HepG2 (cell line): ENCODE data around the gene AFTPH. TPM values are rescaled to one million over a fixed set of nuclear protein-coding genes. Genes with fewer than 3 reads are reported as not detected.

Source experiments
- ELF3 ChIP-seq: IDR thresholded peaks from 2 replicates; pipeline ENCODE4 v1.6.1; 2016; ENCODE audit warnings: missing genetic modification reagents, missing compliant biosample characterization
- FLYWCH1 ChIP-seq: sonication (generic); formaldehyde crosslinking; IDR thresholded peaks from 2 replicates; pipeline ENCODE4 v1.8.1; 2023; ENCODE audit warnings: mild to moderate bottlenecking, missing genetic modification reagents
- GABPA ChIP-seq, 2 experiments: IDR thresholded peaks; 2 replicates each; pipeline ENCODE4 v1.6.1; 2011 to 2016; ENCODE audit warnings: low read depth in 2 of 2, low read length in 1 of 2, missing biosample characterization in 1 of 2, missing genetic modification characterization in 1 of 2
- IKZF1 ChIP-seq: fragments of 450-650 bp; IDR thresholded peaks from 2 replicates; pipeline ENCODE4 v1.7.1; 2016
- MBNL3 ChIP-seq: fragments of 250-450 bp; sonication (Bioruptor Pico); conservative IDR thresholded peaks from 2 replicates; pipeline ENCODE4 v1.8.0; 2022; ENCODE audit warnings: mild to moderate bottlenecking, inconsistent platforms
- PHF21A ChIP-seq: sonication (generic); formaldehyde crosslinking; IDR thresholded peaks from 2 replicates; pipeline ENCODE4 v1.5.0; 2020; ENCODE audit warnings: mild to moderate bottlenecking, missing genetic modification reagents
- REPIN1 ChIP-seq: sonication (generic); formaldehyde crosslinking; IDR thresholded peaks from 2 replicates; pipeline ENCODE4 v1.8.0; 2022; ENCODE audit warnings: missing genetic modification reagents, low read depth, mild to moderate bottlenecking, borderline replicate concordance
- SP2 ChIP-seq: sonication (generic); formaldehyde crosslinking; IDR thresholded peaks from 2 replicates; pipeline ENCODE4 v1.5.1; 2020; ENCODE audit warnings: mild to moderate bottlenecking, missing genetic modification reagents
- TSC22D2 ChIP-seq: sonication (generic); formaldehyde crosslinking; IDR thresholded peaks from 2 replicates; pipeline ENCODE4 v1.5.1; 2020; ENCODE audit warnings: missing genetic modification reagents, mild to moderate bottlenecking, borderline replicate concordance
- YEATS4 ChIP-seq: sonication (generic); formaldehyde crosslinking; IDR thresholded peaks from 2 replicates; pipeline ENCODE4 v1.4.0; 2020; ENCODE audit warnings: missing genetic modification reagents, borderline replicate concordance
- ZNF367 ChIP-seq: sonication (generic); formaldehyde crosslinking; IDR thresholded peaks from 2 replicates; pipeline ENCODE4 v1.4.0; 2020; ENCODE audit warnings: missing genetic modification reagents, borderline replicate concordance
- ZNF501 ChIP-seq: sonication (generic); formaldehyde crosslinking; IDR thresholded peaks from 2 replicates; pipeline ENCODE4 v1.5.1; 2020; ENCODE audit warnings: mild to moderate bottlenecking, moderate library complexity, missing genetic modification reagents
- ZNF7 ChIP-seq: IDR thresholded peaks from 2 replicates; pipeline ENCODE4 v1.6.1; 2016; ENCODE audit warnings: missing biosample characterization, missing genetic modification reagents
- polyA plus RNA-seq, 8 experiments: library from polyadenylated mRNA; depleted of rRNA in 3 of 8; stranded (reverse) in 7 of 8; unstranded in 1 of 8; fragments of >200 nt; fragmentation: Illumina TruSeq in 4 of 8; extraction: Trizol in 4 of 8; gene quantifications; 2 replicates each; pipeline versions ENCODE4 v1.2.1 to v1.2.3, GENCODE V29; 2011 to 2016; ENCODE audit warnings: low read depth in 4 of 8, missing spikeins in 1 of 8, mixed read lengths in 1 of 8; ENCODE audit not compliant: insufficient read depth in 1 of 8
- total RNA-seq, 5 experiments: library from RNA; depleted of rRNA; stranded (reverse); fragments of >200 nt; fragmentation: Illumina TruSeq; extraction: Trizol; gene quantifications; 2 replicates each; pipeline ENCODE4 v1.2.3, GENCODE V29; 2016; ENCODE audit warnings: low read depth in 1 of 5
- TF ChIP-seq, protein P1 (sequence below): sonication (generic); formaldehyde crosslinking; IDR thresholded peaks from 2 replicates; pipeline ENCODE4; 2020; ENCODE audit warnings: missing genetic modification reagents, mild to moderate bottlenecking, borderline replicate concordance
- TF ChIP-seq, protein P2 (sequence below): sonication (generic); formaldehyde crosslinking; IDR thresholded peaks from one replicate; pipeline ENCODE4 v1.5.1; 2020; ENCODE audit warnings: mild to moderate bottlenecking, missing genetic modification reagents; ENCODE audit errors: not compliant biosample characterization
- TF ChIP-seq, protein P3 (sequence below): IDR thresholded peaks from 2 replicates; pipeline ENCODE4 v1.6.1; 2012; ENCODE audit warnings: low read depth, low read length, improper control_type of control experiment

Gene AFTPH
- total and polyA plus RNA-seq, 2 of the 13 experiments (the other 11 are each of a cell fraction or from before 2014, with no cell fraction given) = 27.5 to 36.8 TPM

DNA sequence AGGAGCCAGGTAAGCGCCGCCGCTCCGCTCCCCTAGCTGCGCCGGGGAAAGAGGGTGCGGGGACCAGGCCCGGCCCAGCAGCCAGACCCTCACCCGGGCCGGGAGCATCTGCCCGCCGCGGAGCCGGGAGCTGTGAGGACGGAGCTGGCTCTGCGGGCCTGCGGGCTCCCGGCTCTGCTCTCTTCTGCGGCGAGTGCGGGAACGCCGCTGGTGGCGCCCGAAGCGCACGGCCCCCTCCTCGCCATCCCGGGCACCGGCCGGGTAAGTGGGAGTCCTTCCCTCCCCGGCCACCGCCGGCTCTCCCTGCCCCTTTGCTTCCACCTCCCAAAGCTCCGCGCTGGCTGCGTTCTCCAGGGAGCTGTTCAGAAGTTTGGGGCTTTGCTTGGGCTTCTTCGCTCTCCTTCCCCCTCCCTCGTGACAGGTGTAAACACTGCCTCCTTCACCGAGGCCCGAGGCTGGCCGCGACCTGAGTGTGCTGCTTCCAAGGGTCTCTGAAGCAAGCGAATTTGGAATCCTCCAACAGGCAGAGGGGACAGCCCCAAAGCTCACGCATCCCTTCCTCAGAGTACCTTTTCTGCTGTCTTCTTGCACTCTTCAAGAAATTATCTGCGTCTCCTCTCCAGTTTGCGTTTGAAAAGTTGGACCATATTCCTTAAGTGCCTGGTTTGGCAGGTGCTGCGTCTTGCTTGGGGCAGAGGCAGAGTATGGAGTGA lies 632 bp downstream of the AFTPH start (continued):
- TF ChIP-seq, protein P1, sequence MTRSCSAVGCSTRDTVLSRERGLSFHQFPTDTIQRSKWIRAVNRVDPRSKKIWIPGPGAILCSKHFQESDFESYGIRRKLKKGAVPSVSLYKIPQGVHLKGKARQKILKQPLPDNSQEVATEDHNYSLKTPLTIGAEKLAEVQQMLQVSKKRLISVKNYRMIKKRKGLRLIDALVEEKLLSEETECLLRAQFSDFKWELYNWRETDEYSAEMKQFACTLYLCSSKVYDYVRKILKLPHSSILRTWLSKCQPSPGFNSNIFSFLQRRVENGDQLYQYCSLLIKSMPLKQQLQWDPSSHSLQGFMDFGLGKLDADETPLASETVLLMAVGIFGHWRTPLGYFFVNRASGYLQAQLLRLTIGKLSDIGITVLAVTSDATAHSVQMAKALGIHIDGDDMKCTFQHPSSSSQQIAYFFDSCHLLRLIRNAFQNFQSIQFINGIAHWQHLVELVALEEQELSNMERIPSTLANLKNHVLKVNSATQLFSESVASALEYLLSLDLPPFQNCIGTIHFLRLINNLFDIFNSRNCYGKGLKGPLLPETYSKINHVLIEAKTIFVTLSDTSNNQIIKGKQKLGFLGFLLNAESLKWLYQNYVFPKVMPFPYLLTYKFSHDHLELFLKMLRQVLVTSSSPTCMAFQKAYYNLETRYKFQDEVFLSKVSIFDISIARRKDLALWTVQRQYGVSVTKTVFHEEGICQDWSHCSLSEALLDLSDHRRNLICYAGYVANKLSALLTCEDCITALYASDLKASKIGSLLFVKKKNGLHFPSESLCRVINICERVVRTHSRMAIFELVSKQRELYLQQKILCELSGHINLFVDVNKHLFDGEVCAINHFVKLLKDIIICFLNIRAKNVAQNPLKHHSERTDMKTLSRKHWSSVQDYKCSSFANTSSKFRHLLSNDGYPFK = no peak
- TF ChIP-seq, protein P2, sequence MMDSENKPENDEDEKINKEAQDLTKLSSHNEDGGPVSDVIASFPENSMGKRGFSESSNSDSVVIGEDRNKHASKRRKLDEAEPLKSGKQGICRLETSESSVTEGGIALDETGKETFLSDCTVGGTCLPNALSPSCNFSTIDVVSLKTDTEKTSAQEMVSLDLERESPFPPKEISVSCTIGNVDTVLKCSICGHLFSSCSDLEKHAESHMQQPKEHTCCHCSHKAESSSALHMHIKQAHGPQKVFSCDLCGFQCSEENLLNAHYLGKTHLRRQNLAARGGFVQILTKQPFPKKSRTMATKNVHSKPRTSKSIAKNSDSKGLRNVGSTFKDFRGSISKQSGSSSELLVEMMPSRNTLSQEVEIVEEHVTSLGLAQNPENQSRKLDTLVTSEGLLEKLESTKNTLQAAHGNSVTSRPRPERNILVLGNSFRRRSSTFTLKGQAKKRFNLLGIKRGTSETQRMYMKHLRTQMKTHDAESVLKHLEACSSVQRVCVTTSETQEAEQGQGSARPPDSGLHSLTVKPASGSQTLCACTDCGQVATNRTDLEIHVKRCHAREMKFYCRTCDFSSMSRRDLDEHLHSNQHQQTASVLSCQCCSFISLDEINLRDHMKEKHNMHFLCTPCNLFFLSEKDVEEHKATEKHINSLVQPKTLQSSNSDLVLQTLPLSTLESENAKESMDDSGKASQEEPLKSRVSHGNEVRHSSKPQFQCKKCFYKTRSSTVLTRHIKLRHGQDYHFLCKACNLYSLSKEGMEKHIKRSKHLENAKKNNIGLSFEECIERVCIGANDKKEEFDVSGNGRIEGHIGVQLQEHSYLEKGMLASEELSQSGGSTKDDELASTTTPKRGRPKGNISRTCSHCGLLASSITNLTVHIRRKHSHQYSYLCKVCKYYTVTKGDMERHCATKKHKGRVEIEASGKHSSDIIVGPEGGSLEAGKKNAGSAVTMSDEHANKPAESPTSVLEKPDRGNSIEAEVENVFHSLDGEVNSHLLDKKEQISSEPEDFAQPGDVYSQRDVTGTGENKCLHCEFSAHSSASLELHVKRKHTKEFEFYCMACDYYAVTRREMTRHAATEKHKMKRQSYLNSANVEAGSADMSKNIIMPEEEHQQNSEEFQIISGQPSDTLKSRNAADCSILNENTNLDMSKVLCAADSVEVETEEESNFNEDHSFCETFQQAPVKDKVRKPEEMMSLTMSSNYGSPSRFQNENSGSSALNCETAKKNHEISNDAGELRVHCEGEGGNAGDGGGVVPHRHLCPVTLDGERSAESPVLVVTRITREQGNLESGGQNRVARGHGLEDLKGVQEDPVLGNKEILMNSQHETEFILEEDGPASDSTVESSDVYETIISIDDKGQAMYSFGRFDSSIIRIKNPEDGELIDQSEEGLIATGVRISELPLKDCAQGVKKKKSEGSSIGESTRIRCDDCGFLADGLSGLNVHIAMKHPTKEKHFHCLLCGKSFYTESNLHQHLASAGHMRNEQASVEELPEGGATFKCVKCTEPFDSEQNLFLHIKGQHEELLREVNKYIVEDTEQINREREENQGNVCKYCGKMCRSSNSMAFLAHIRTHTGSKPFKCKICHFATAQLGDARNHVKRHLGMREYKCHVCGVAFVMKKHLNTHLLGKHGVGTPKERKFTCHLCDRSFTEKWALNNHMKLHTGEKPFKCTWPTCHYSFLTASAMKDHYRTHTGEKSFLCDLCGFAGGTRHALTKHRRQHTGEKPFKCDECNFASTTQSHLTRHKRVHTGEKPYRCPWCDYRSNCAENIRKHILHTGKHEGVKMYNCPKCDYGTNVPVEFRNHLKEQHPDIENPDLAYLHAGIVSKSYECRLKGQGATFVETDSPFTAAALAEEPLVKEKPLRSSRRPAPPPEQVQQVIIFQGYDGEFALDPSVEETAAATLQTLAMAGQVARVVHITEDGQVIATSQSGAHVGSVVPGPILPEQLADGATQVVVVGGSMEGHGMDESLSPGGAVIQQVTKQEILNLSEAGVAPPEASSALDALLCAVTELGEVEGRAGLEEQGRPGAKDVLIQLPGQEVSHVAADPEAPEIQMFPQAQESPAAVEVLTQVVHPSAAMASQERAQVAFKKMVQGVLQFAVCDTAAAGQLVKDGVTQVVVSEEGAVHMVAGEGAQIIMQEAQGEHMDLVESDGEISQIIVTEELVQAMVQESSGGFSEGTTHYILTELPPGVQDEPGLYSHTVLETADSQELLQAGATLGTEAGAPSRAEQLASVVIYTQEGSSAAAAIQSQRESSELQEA = peak; percentile 55
- TF ChIP-seq FLYWCH1 (CRISPR knock-in tag) (no peak), GABPA (IDR thresholded peaks at IDR 0.05; ENCODE audit: low read depth, low read length) (no peak), GABPA (CRISPR knock-in tag; IDR thresholded peaks at IDR 0.05; ENCODE audit: low read depth) (peak; percentile 36; the same call in 1 of the 2 replicates), MBNL3 (no peak), REPIN1 (no peak), PHF21A (no peak), ZNF7 (CRISPR knock-in tag) (no peak), ELF3 (CRISPR knock-in tag) (0 out of 2 replicates have a peak, but pooled peaks have one; percentile 11), TSC22D2 (CRISPR knock-in tag) (peak; percentile 59; the same call in 1 of the 2 replicates), ZNF501 (CRISPR knock-in tag) (peak; percentile 94; the same call in 1 of the 2 replicates), YEATS4 (no peak; the same call in 1 of the 2 replicates), IKZF1 (no peak), SP2 (CRISPR knock-in tag) (no peak), ZNF367 (0 out of 2 replicates have a peak, but pooled peaks have one; percentile 53)
- TF ChIP-seq, protein P3, sequence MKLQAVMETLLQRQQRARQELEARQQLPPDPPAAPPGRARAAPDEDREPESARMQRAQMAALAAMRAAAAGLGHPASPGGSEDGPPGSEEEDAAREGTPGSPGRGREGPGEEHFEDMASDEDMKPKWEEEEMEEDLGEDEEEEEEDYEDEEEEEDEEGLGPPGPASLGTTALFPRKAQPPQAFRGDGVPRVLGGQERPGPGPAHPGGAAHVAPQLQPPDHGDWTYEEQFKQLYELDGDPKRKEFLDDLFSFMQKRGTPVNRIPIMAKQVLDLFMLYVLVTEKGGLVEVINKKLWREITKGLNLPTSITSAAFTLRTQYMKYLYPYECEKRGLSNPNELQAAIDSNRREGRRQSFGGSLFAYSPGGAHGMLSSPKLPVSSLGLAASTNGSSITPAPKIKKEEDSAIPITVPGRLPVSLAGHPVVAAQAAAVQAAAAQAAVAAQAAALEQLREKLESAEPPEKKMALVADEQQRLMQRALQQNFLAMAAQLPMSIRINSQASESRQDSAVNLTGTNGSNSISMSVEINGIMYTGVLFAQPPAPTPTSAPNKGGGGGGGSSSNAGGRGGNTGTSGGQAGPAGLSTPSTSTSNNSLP = no peak
